WTC11 (cell line): ENCODE data around the gene THSD4. TPM values are rescaled to one million over a fixed set of nuclear protein-coding genes. Genes with fewer than 3 reads are reported as not detected.

ENCODE experiments used
- ATAC-seq: fragments of 200-7000 bp; cut with Tn5 transposase; 2 replicates; pipeline ENCODE4 v1.10.0; 2021; ENCODE audit warnings: mild to moderate bottlenecking, moderate library complexity
- CTCF ChIA-PET: fragments of 300-600 bp; sonication (Branson Sonifier 250); formaldehyde crosslinking; loops from one replicate; lab custom pipeline; 2021; ENCODE audit warnings: antibody characterized with exemption; lab: Charles Lee
- POLR2A ChIA-PET: fragments of 350-600 bp; sonication (Branson Sonifier 250); formaldehyde crosslinking; loops from one replicate; lab custom pipeline; 2021; ENCODE audit warnings: antibody characterized with exemption; lab: Charles Lee
- DNase-seq: peaks from one replicate; pipeline ENCODE4 v3.0.0; 2021; ENCODE audit warnings: low spot score
- H3K27ac Mint-ChIP-seq: 2 replicates; pipeline ENCODE4 v1.8.0; 2021; ENCODE audit warnings: mixed read lengths
- H3K27me3 Mint-ChIP-seq: 2 replicates; pipeline ENCODE4 v1.8.0; 2021; ENCODE audit warnings: low read depth, mild to moderate bottlenecking, moderate library complexity, mixed read lengths
- H3K36me3 Mint-ChIP-seq: 2 replicates; pipeline ENCODE4 v1.8.0; 2021; ENCODE audit warnings: mixed read lengths
- H3K4me1 Mint-ChIP-seq: 2 replicates; pipeline ENCODE4 v1.8.0; 2022; ENCODE audit warnings: mixed read lengths
- H3K4me3 Mint-ChIP-seq: 2 replicates; pipeline ENCODE4 v1.8.0; 2021; ENCODE audit warnings: mild to moderate bottlenecking, moderate library complexity, mixed read lengths
- H3K9me3 Mint-ChIP-seq: 2 replicates; pipeline ENCODE4 v1.8.0; 2021; ENCODE audit warnings: mixed read lengths
- EMX1 ChIP-seq: fragments of 250-450 bp; sonication (Bioruptor Pico); IDR thresholded peaks from 2 replicates; pipeline ENCODE4 v1.8.0; 2021; ENCODE audit warnings: mild to moderate bottlenecking
- HMGA2 ChIP-seq: fragments of 250-450 bp; sonication (Bioruptor Pico); IDR thresholded peaks from 2 replicates; pipeline ENCODE4 v1.4.0; 2021; ENCODE audit warnings: mild to moderate bottlenecking, moderate library complexity
- IRF2 ChIP-seq: sonication (generic); formaldehyde crosslinking; IDR thresholded peaks from 2 replicates; pipeline ENCODE4 v1.8.0; 2022; ENCODE audit warnings: low read depth, missing genetic modification reagents, borderline replicate concordance
- TP53 ChIP-seq: sonication (generic); formaldehyde crosslinking; IDR thresholded peaks from 2 replicates; pipeline ENCODE4 v1.8.1; 2023; ENCODE audit warnings: mild to moderate bottlenecking, missing genetic modification reagents
- ZNF416 ChIP-seq: fragments of 250-450 bp; sonication (Bioruptor Pico); IDR thresholded peaks from 2 replicates; pipeline ENCODE4 v1.9.0; 2021; ENCODE audit warnings: mild to moderate bottlenecking, inconsistent platforms
- ZNF671 ChIP-seq: fragments of 250-450 bp; sonication (Bioruptor Pico); IDR thresholded peaks from 2 replicates; pipeline ENCODE4 v1.8.0; 2021; ENCODE audit warnings: mild to moderate bottlenecking
- total RNA-seq: library from RNA; stranded (reverse); gene quantifications from 3 replicates; pipeline ENCODE4 v1.2.3, GENCODE V29; 2021
- TF ChIP-seq, protein P1 (sequence below): sonication (generic); formaldehyde crosslinking; conservative IDR thresholded peaks from 2 replicates; pipeline ENCODE4 v1.8.1; 2022; ENCODE audit warnings: mild to moderate bottlenecking, missing genetic modification reagents
- TF ChIP-seq, protein P2 (sequence below): fragments of 250-450 bp; sonication (Bioruptor Pico); conservative IDR thresholded peaks from 2 replicates; pipeline ENCODE4 v1.9.0; 2021; ENCODE audit warnings: mild to moderate bottlenecking
- TF ChIP-seq, protein P3 (sequence below): sonication (generic); formaldehyde crosslinking; IDR thresholded peaks from 2 replicates; pipeline ENCODE4 v1.8.1; 2022; ENCODE audit warnings: missing genetic modification reagents, borderline replicate concordance
- TF ChIP-seq, protein P4 (sequence below): sonication (generic); formaldehyde crosslinking; IDR thresholded peaks from 2 replicates; pipeline ENCODE4 v1.8.0; 2022; ENCODE audit warnings: mild to moderate bottlenecking, missing genetic modification reagents
- TF ChIP-seq, protein P5 (sequence below): sonication (generic); formaldehyde crosslinking; IDR thresholded peaks from 2 replicates; pipeline ENCODE4 v1.8.1; 2022; ENCODE audit warnings: mild to moderate bottlenecking, moderate library complexity, missing genetic modification reagents
- TF ChIP-seq, protein P6 (sequence below): sonication (generic); formaldehyde crosslinking; IDR thresholded peaks from 2 replicates; pipeline ENCODE4 v1.8.1; 2023; ENCODE audit warnings: mild to moderate bottlenecking, missing genetic modification reagents
- TF ChIP-seq, protein P7 (sequence below): sonication (generic); formaldehyde crosslinking; IDR thresholded peaks from 2 replicates; pipeline ENCODE4 v1.8.0; 2023; ENCODE audit warnings: missing genetic modification reagents, mild to moderate bottlenecking, borderline replicate concordance
- TF ChIP-seq, protein P8 (sequence below): sonication (generic); formaldehyde crosslinking; IDR thresholded peaks from 2 replicates; pipeline ENCODE4 v1.8.1; 2023; ENCODE audit warnings: mild to moderate bottlenecking, moderate library complexity, missing genetic modification reagents
- TF ChIP-seq, protein P9 (sequence below): sonication (generic); formaldehyde crosslinking; IDR thresholded peaks from 2 replicates; pipeline ENCODE4 v1.8.0; 2022; ENCODE audit warnings: mild to moderate bottlenecking, missing genetic modification reagents

Gene THSD4
- total RNA-seq, 1 experiment from 2014 or later: 7.8 TPM

DNA sequence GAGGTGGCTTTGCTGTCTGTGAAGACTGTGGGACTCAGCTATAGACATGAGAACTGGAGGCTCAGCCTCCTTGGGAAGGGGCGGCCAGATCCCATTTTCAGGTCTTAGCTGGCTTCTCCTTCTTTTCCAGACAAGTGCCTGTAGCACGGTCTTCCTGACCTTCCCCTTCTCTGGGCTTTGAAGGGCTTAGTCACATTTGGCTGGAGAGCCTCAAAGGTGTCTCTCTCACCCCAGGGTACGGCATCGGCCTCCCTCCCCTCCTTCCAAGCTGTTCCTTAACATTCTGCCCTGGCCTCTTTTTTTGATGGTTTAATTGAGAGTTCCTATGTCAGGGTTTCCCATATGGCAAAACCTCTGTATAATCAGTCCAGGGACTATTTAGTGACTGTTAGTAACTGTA is 242.7 kb downstream of the THSD4 start:
- H3K27me3 Mint-ChIP-seq: no peaks in the 10 kb centered on the region
- H3K4me1 Mint-ChIP-seq: peaks cover 16% of the 10 kb centered on the region
- H3K27ac Mint-ChIP-seq: no peak overlapping the region
- DNase-seq: no peak
- POLR2A ChIA-PET: no interaction called here
- no peak for ATAC-seq
- CTCF ChIA-PET: no interaction called here
- H3K9me3 Mint-ChIP-seq: no peaks in the 10 kb centered on the region
- H3K4me3 Mint-ChIP-seq: no peak overlapping the region
- TF ChIP-seq ZNF416 (CRISPR knock-in tag) (no peak), ZNF671 (CRISPR knock-in tag) (no peak), TP53 (no peak), IRF2 (CRISPR knock-in tag) (no peak), EMX1 (CRISPR knock-in tag) (no peak)
- TF ChIP-seq, protein P1, sequence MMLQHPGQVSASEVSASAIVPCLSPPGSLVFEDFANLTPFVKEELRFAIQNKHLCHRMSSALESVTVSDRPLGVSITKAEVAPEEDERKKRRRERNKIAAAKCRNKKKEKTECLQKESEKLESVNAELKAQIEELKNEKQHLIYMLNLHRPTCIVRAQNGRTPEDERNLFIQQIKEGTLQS (CRISPR knock-in tag): no peak
- TF ChIP-seq, protein P2, sequence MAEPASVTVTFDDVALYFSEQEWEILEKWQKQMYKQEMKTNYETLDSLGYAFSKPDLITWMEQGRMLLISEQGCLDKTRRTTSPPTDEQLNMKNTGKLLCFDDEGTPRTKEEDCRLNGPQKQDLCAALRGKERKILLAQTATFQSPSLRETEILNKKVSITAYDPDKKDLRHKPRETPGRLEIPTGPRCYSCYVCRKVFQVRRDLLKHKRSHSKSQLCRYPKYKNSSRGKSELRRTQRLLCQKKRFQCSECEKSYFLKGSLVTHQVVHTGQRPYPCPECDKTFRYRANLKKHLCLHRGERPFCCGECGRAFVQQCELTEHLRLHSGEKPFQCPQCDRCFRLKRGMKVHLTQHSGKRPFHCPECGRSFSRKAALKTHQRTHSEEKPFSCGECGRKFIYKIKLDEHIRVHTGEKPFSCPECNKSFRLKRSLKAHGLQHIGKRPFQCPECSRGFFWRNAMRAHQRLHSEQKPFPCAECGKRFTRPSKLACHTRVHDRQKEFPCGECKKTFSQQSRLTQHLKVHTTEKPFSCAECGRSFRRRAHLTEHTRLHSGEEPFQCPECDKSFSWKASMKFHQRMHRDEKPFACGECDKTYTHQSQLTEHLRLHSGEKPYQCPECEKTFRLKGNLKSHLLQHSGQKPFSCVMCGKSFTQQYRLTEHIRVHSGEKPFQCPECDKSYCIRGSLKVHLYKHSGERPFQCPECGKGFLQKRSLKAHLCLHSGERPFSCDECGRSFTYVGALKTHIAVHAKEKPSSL (CRISPR knock-in tag): no peak
- TF ChIP-seq, protein P3, sequence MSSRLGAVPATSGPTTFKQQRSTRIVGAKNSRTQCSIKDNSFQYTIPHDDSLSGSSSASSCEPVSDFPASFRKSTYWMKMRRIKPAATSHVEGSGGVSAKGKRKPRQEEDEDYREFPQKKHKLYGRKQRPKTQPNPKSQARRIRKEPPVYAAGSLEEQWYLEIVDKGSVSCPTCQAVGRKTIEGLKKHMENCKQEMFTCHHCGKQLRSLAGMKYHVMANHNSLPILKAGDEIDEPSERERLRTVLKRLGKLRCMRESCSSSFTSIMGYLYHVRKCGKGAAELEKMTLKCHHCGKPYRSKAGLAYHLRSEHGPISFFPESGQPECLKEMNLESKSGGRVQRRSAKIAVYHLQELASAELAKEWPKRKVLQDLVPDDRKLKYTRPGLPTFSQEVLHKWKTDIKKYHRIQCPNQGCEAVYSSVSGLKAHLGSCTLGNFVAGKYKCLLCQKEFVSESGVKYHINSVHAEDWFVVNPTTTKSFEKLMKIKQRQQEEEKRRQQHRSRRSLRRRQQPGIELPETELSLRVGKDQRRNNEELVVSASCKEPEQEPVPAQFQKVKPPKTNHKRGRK (CRISPR knock-in tag): no peak
- TF ChIP-seq, protein P4, sequence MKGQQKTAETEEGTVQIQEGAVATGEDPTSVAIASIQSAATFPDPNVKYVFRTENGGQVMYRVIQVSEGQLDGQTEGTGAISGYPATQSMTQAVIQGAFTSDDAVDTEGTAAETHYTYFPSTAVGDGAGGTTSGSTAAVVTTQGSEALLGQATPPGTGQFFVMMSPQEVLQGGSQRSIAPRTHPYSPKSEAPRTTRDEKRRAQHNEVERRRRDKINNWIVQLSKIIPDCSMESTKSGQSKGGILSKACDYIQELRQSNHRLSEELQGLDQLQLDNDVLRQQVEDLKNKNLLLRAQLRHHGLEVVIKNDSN (CRISPR knock-in tag): no peak
- TF ChIP-seq, protein P5, sequence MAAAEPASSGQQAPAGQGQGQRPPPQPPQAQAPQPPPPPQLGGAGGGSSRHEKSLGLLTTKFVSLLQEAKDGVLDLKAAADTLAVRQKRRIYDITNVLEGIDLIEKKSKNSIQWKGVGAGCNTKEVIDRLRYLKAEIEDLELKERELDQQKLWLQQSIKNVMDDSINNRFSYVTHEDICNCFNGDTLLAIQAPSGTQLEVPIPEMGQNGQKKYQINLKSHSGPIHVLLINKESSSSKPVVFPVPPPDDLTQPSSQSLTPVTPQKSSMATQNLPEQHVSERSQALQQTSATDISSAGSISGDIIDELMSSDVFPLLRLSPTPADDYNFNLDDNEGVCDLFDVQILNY (CRISPR knock-in tag): no peak
- TF ChIP-seq, protein P6, sequence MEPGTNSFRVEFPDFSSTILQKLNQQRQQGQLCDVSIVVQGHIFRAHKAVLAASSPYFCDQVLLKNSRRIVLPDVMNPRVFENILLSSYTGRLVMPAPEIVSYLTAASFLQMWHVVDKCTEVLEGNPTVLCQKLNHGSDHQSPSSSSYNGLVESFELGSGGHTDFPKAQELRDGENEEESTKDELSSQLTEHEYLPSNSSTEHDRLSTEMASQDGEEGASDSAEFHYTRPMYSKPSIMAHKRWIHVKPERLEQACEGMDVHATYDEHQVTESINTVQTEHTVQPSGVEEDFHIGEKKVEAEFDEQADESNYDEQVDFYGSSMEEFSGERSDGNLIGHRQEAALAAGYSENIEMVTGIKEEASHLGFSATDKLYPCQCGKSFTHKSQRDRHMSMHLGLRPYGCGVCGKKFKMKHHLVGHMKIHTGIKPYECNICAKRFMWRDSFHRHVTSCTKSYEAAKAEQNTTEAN: no peak
- TF ChIP-seq, protein P7, sequence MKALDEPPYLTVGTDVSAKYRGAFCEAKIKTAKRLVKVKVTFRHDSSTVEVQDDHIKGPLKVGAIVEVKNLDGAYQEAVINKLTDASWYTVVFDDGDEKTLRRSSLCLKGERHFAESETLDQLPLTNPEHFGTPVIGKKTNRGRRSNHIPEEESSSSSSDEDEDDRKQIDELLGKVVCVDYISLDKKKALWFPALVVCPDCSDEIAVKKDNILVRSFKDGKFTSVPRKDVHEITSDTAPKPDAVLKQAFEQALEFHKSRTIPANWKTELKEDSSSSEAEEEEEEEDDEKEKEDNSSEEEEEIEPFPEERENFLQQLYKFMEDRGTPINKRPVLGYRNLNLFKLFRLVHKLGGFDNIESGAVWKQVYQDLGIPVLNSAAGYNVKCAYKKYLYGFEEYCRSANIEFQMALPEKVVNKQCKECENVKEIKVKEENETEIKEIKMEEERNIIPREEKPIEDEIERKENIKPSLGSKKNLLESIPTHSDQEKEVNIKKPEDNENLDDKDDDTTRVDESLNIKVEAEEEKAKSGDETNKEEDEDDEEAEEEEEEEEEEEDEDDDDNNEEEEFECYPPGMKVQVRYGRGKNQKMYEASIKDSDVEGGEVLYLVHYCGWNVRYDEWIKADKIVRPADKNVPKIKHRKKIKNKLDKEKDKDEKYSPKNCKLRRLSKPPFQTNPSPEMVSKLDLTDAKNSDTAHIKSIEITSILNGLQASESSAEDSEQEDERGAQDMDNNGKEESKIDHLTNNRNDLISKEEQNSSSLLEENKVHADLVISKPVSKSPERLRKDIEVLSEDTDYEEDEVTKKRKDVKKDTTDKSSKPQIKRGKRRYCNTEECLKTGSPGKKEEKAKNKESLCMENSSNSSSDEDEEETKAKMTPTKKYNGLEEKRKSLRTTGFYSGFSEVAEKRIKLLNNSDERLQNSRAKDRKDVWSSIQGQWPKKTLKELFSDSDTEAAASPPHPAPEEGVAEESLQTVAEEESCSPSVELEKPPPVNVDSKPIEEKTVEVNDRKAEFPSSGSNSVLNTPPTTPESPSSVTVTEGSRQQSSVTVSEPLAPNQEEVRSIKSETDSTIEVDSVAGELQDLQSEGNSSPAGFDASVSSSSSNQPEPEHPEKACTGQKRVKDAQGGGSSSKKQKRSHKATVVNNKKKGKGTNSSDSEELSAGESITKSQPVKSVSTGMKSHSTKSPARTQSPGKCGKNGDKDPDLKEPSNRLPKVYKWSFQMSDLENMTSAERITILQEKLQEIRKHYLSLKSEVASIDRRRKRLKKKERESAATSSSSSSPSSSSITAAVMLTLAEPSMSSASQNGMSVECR (CRISPR knock-in tag): no peak
- H3K36me3 Mint-ChIP-seq: no peaks in the 10 kb centered on the region

DNA sequence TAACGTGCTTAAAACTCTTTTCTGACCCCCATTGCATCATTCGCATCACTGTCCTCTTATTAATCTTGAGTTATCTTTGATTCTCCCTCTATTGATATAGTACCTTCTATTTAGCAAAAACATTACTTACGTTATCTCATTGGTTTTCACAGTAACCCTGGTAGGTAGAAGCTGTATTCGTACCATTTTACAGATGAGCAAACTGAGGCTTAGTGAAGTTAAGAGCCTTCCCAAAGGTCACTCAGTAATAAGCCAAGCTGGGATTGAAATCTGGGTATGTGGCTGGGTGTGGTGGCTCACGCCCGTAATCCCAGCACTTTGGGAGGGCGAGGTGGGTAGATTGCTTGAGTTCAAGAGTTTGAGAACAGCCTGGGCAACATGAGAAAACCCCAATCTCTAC is 244.0 kb downstream of the THSD4 start:
- TF ChIP-seq HMGA2 (CRISPR knock-in tag): no peak
- TF ChIP-seq, protein P8, sequence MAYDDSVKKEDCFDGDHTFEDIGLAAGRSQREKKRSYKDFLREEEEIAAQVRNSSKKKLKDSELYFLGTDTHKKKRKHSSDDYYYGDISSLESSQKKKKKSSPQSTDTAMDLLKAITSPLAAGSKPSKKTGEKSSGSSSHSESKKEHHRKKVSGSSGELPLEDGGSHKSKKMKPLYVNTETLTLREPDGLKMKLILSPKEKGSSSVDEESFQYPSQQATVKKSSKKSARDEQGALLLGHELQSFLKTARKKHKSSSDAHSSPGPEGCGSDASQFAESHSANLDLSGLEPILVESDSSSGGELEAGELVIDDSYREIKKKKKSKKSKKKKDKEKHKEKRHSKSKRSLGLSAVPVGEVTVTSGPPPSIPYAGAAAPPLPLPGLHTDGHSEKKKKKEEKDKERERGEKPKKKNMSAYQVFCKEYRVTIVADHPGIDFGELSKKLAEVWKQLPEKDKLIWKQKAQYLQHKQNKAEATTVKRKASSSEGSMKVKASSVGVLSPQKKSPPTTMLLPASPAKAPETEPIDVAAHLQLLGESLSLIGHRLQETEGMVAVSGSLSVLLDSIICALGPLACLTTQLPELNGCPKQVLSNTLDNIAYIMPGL (CRISPR knock-in tag): no peak
- TF ChIP-seq, protein P9, sequence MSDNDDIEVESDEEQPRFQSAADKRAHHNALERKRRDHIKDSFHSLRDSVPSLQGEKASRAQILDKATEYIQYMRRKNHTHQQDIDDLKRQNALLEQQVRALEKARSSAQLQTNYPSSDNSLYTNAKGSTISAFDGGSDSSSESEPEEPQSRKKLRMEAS: no peak
- H3K9me3 Mint-ChIP-seq: no peaks in the 10 kb centered on the region
- H3K4me3 Mint-ChIP-seq: no peak overlapping the region
- H3K27ac Mint-ChIP-seq: no peak overlapping the region
- DNase-seq: no peak
- ATAC-seq: no peak
- H3K27me3 Mint-ChIP-seq: no peaks in the 10 kb centered on the region
- POLR2A ChIA-PET: interaction anchor here (0.6 kb wide), 1 partner anchor 346 kb away, joined by 3 read pairs; no protein-coding TSS in a partner anchor
- H3K36me3 Mint-ChIP-seq: no peaks in the 10 kb centered on the region
- CTCF ChIA-PET: no interaction called here
- H3K4me1 Mint-ChIP-seq: peaks cover 29% of the 10 kb centered on the region
